OCI-LY1 (cell line): ENCODE data around the gene ZNF264.

Source experiments
- CTCF ChIP-seq: fragments of 200-600 bp; sonication (generic), shearing (Covaris generic); IDR thresholded peaks from 2 replicates; pipeline ENCODE4 v1.5.1; 2017; ENCODE audit warnings: mild to moderate bottlenecking, antibody characterized with exemption, low read length, moderate library complexity, mixed read lengths
- EZH2 ChIP-seq: fragments of 200-600 bp; sonication (generic), shearing (Covaris generic); IDR thresholded peaks from 2 replicates; pipeline ENCODE4 v1.8.0; 2017; ENCODE audit warnings: borderline replicate concordance, mixed run types, mild to moderate bottlenecking, antibody characterized with exemption, low read length, moderate library complexity, mixed read lengths

GRCh38 chr19:57271280-57271679 lies 80.0 kb downstream of the ZNF264 start:
- TF ChIP-seq CTCF (no peak), EZH2 (no peak)
